ENCODE data around the gene ATP1A1.

Gene ATP1A1

GRCh38 chr1:116329524-116330341, 43.3 kb upstream of the ATP1A1 start:
- POLR2A ChIA-PET = no interaction called here
- no peak overlapping the region for H3K4me3 ChIP-seq (ENCODE audit: low read depth, low read length)
- H3K4me1 ChIP-seq (ENCODE audit: control insufficient read depth, insufficient read depth, low read length) = peaks cover 15% of the 10 kb centered on the region
- H3K27ac ChIP-seq (ENCODE audit: extremely low read depth, low read depth, low read length) = peak overlapping the region; percentile 42
- CTCF ChIA-PET = interaction anchor here (0.5 to 1.0 kb wide), 2 partner anchors 13 to 728 kb away, joined by 3 to 4 read pairs; no protein-coding TSS in a partner anchor
- H3K36me3 ChIP-seq (ENCODE audit: control insufficient read depth in 2 of 2, insufficient read depth in 1 of 2, low read length in 2 of 2) = no peaks in the 10 kb centered on the region
- no peaks in the 10 kb centered on the region for H3K9me3 ChIP-seq (ENCODE audit: control insufficient read depth, insufficient read depth, low read depth, low read length)
- TF ChIP-seq ZBTB17 (tag by site-specific recombination; IDR thresholded peaks at IDR 0.05) (0 out of 2 replicates have a peak, but pooled peaks have one; percentile 29), ZNF707 (tag by site-specific recombination; IDR thresholded peaks at IDR 0.05) (no peak), ZNF221 (tag by site-specific recombination; IDR thresholded peaks at IDR 0.05; ENCODE audit: borderline replicate concordance) (no peak), ZNF202 (tag by site-specific recombination; IDR thresholded peaks at IDR 0.05; ENCODE audit: borderline replicate concordance) (no peak), ZNF274 (IDR thresholded peaks at IDR 0.05; ENCODE audit: low read length) (no peak), ZNF274 (tag by site-specific recombination; IDR thresholded peaks at IDR 0.05; ENCODE audit: borderline replicate concordance) (no peak), ZNF596 (tag by site-specific recombination; IDR thresholded peaks at IDR 0.05) (0 out of 2 replicates have a peak, but pooled peaks have one; percentile 8), ZBTB8A (tag by site-specific recombination; IDR thresholded peaks at IDR 0.05) (0 out of 2 replicates have a peak, but pooled peaks have one; percentile 31), ZNF311 (tag by site-specific recombination; IDR thresholded peaks at IDR 0.05; ENCODE audit: borderline replicate concordance) (no peak), ZBTB48 (tag by site-specific recombination; IDR thresholded peaks at IDR 0.05) (peak; percentile 41; the same call in 1 of the 2 replicates), OVOL3 (tag by site-specific recombination; IDR thresholded peaks at IDR 0.05) (no peak), ZNF140 (tag by site-specific recombination; IDR thresholded peaks at IDR 0.05) (no peak), ZNF10 (tag by site-specific recombination; IDR thresholded peaks at IDR 0.05) (no peak), ZNF248 (tag by site-specific recombination; IDR thresholded peaks at IDR 0.05) (no peak), BCL11A (tag by site-specific recombination; IDR thresholded peaks at IDR 0.05; ENCODE audit: low read depth) (no peak), ZNF692 (tag by site-specific recombination; IDR thresholded peaks at IDR 0.05) (no peak), ZSCAN5A (tag by site-specific recombination; IDR thresholded peaks at IDR 0.05) (no peak), ZBTB44 (tag by site-specific recombination; IDR thresholded peaks at IDR 0.05) (peak; percentile 69; the same call in 1 of the 2 replicates), ZNF580 (tag by site-specific recombination; IDR thresholded peaks at IDR 0.05) (no peak), GLI4 (tag by site-specific recombination; IDR thresholded peaks at IDR 0.05) (no peak), ZSCAN4 (tag by site-specific recombination; IDR thresholded peaks at IDR 0.05) (no peak), ZNF433 (tag by site-specific recombination; IDR thresholded peaks at IDR 0.05; ENCODE audit: low read depth) (no peak), ZNF747 (tag by site-specific recombination; IDR thresholded peaks at IDR 0.05) (no peak), TSHZ1 (tag by site-specific recombination; IDR thresholded peaks at IDR 0.05; ENCODE audit: borderline replicate concordance) (peak; percentile 16; the same call in 1 of the 2 replicates), HOXC10 (CRISPR knock-in tag; IDR thresholded peaks at IDR 0.05) (no peak), ZBTB21 (tag by site-specific recombination; IDR thresholded peaks at IDR 0.05) (no peak)
